Measurements from ENCODE around the gene ITCH.
A peak's percentile ranks its signal among the peaks of the same experiment; 100 is the strongest.
"Not testable (repeated sequence)": the region's sequence is repeated elsewhere in the genome, so short reads cannot be mapped to it uniquely, and the experiment has no call there.

ITCH gene

DNA sequence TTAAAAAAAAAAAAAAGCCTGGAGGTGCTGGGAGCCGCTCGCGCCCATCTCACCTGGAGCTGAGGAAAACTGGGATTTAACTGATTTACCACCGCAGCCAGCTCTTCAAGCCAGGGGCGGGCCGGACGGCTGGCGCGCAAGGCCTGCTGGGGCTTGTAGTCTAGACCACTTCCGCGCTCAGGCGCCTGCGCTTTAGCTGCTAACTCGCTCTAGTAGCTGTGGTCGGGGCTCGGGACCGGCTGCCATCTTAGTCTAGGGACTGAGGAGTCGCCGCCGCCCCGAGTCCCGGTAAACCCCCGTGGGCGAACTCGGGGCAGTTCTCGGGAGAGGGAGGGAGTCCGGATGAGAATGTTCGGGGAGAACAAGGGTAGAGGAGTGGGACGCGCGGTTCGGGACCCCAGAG lies at the start of gene ITCH:
Gene ITCH, plus strand, starts transcription at position 212 of the 403 bp plus-strand sequence. CDS start 30,539 bp downstream, outside the sequence.
- Histone ChIP-seq H3K4me3 (peak within 1 kb of the TSS; percentile 92), H3K9me3 (no peaks in the 10 kb centered on the region), H4K20me1 (peaks cover 45% of the 10 kb centered on the region), H3K36me3 (peaks cover 16% of the 10 kb centered on the region; the same call in 1 of the 2 replicates), H3K27me3 (no peaks in the 10 kb centered on the region), H3K9ac (peak within 1 kb of the TSS; percentile 97), H3K4me1 (peaks cover 44% of the 10 kb centered on the region), H3K27ac (peak within 1 kb of the TSS; percentile 95), H3K4me2 (peak within 1 kb of the TSS; percentile 82)
- TF ChIP-seq Cebpa-rat (IDR thresholded peaks at IDR 0.05): no peak

GRCh38 chr20:34315236-34315635 lies 47.8 kb upstream of the ITCH start:
- H3K4me1 ChIP-seq: peaks cover 12% of the 10 kb centered on the region
- H3K27me3 ChIP-seq: peaks cover 24% of the 10 kb centered on the region
- no peaks in the 10 kb centered on the region for H4K20me1 ChIP-seq
- H3K9me3 ChIP-seq: no peaks in the 10 kb centered on the region
- no peak for TF ChIP-seq Cebpa-rat (IDR thresholded peaks at IDR 0.05)
- no peak overlapping the region for H3K4me3 ChIP-seq
- no peaks in the 10 kb centered on the region for H3K36me3 ChIP-seq
- H3K9ac ChIP-seq: no peak overlapping the region
- H3K4me2 ChIP-seq: no peak overlapping the region
- no peak overlapping the region for H3K27ac ChIP-seq

- no peaks in the 10 kb centered on the region for H3K9me3 ChIP-seq
- no peak overlapping the region for H3K4me3 ChIP-seq
- no peak overlapping the region for H3K27ac ChIP-seq
- no peaks in the 10 kb centered on the region for H3K36me3 ChIP-seq
- TF ChIP-seq Cebpa-rat (IDR thresholded peaks at IDR 0.05): no peak
- H3K4me1 ChIP-seq: peaks cover 12% of the 10 kb centered on the region
- H3K4me2 ChIP-seq: no peak overlapping the region
- no peaks in the 10 kb centered on the region for H4K20me1 ChIP-seq
- peaks cover 13% of the 10 kb centered on the region for H3K27me3 ChIP-seq
- no peak overlapping the region for H3K9ac ChIP-seq
Observed at GRCh38 chr20:34316196-34316814, 46.8 kb upstream of the ITCH start.

- no peaks in the 10 kb centered on the region for H3K36me3 ChIP-seq
- no peaks in the 10 kb centered on the region for H4K20me1 ChIP-seq
- no peak overlapping the region for H3K27ac ChIP-seq
- TF ChIP-seq Cebpa-rat (IDR thresholded peaks at IDR 0.05): no peak
- H3K27me3 ChIP-seq: no peaks in the 10 kb centered on the region
- H3K9me3 ChIP-seq: no peaks in the 10 kb centered on the region
- peak overlapping the region; percentile 20 for H3K4me2 ChIP-seq
- peaks cover 14% of the 10 kb centered on the region for H3K4me1 ChIP-seq
- H3K4me3 ChIP-seq: no peak overlapping the region
- H3K9ac ChIP-seq: no peak overlapping the region
Observed at GRCh38 chr20:34318609-34319443, 44.2 kb upstream of the ITCH start.

DNA sequence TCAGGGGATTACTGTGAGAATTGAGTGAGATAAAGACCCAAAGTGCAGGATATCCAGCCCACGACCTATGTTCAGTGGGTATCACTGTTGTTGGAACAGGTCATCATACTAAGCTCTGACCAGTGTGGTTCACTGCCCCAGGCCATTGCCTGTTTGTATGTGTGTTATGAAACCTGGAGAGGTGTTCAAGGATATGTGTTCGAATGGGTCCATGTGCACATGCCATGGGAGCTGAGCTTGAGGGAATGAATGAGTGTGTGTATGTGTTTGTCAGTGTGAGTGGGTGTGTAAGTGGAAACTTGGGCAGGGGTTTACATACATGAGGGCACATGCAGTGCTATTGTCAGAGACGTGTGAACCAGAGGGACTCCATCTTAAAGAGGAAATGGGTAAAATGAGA lies 42.2 kb upstream of the ITCH start:
- no peaks in the 10 kb centered on the region for H3K36me3 ChIP-seq
- H3K4me2 ChIP-seq: no peak overlapping the region
- H3K9me3 ChIP-seq: no peaks in the 10 kb centered on the region
- H3K27me3 ChIP-seq: no peaks in the 10 kb centered on the region
- no peak overlapping the region for H3K27ac ChIP-seq
- H3K9ac ChIP-seq: no peak overlapping the region
- no peak for TF ChIP-seq Cebpa-rat (IDR thresholded peaks at IDR 0.05)
- H4K20me1 ChIP-seq: no peaks in the 10 kb centered on the region
- peaks cover 14% of the 10 kb centered on the region for H3K4me1 ChIP-seq
- H3K4me3 ChIP-seq: no peak overlapping the region

- H3K4me1 ChIP-seq: peaks cover 14% of the 10 kb centered on the region
- no peaks in the 10 kb centered on the region for H3K27me3 ChIP-seq
- H3K9ac ChIP-seq: no peak overlapping the region
- no peak overlapping the region for H3K4me3 ChIP-seq
- no peak for TF ChIP-seq Cebpa-rat (IDR thresholded peaks at IDR 0.05)
- H3K36me3 ChIP-seq: no peaks in the 10 kb centered on the region
- no peaks in the 10 kb centered on the region for H4K20me1 ChIP-seq
- no peak overlapping the region for H3K4me2 ChIP-seq
- H3K27ac ChIP-seq: no peak overlapping the region
- H3K9me3 ChIP-seq: peaks cover 5% of the 10 kb centered on the region; the same call in 1 of the 2 replicates
Observed at GRCh38 chr20:34322267-34323105, 40.6 kb upstream of the ITCH start.

GRCh38 chr20:34324541-34324940 lies 38.5 kb upstream of the ITCH start:
- Histone ChIP-seq H3K27ac (no peak overlapping the region), H3K36me3 (no peaks in the 10 kb centered on the region), H3K4me1 (peaks cover 7% of the 10 kb centered on the region; the same call in 1 of the 2 replicates), H3K9ac (no peak overlapping the region), H3K27me3 (no peaks in the 10 kb centered on the region), H3K9me3 (peaks cover 5% of the 10 kb centered on the region; the same call in 1 of the 2 replicates), H3K4me2 (no peak overlapping the region), H3K4me3 (no peak overlapping the region), H4K20me1 (no peaks in the 10 kb centered on the region)
- TF ChIP-seq Cebpa-rat (IDR thresholded peaks at IDR 0.05): no peak

- not testable (repeated sequence) for H3K36me3 ChIP-seq, H3K9ac ChIP-seq, H3K4me2 ChIP-seq, H3K4me1 ChIP-seq, H4K20me1 ChIP-seq, H3K9me3 ChIP-seq, H3K27ac ChIP-seq, H3K4me3 ChIP-seq, H3K27me3 ChIP-seq
Observed at GRCh38 chr20:34328207-34328606, 34.9 kb upstream of the ITCH start.

- H3K9me3 ChIP-seq: peaks cover 5% of the 10 kb centered on the region; the same call in 1 of the 2 replicates
- no peaks in the 10 kb centered on the region for H3K36me3 ChIP-seq
- no peak overlapping the region for H3K4me2 ChIP-seq
- TF ChIP-seq Cebpa-rat (IDR thresholded peaks at IDR 0.05): no peak
- no peak overlapping the region for H3K9ac ChIP-seq
- no peaks in the 10 kb centered on the region for H3K27me3 ChIP-seq
- no peak overlapping the region for H3K27ac ChIP-seq
- no peaks in the 10 kb centered on the region for H3K4me1 ChIP-seq
- H4K20me1 ChIP-seq: no peaks in the 10 kb centered on the region
- no peak overlapping the region for H3K4me3 ChIP-seq
Observed at GRCh38 chr20:34328928-34329677, 34.0 kb upstream of the ITCH start.

- H3K27me3 ChIP-seq, H3K4me3 ChIP-seq, H4K20me1 ChIP-seq, H3K9me3 ChIP-seq, H3K4me2 ChIP-seq, H3K36me3 ChIP-seq, H3K27ac ChIP-seq, H3K9ac ChIP-seq: not testable (repeated sequence)
- peaks cover 12% of the 10 kb centered on the region; the same call in 1 of the 2 replicates for H3K4me1 ChIP-seq
Observed at GRCh38 chr20:34330861-34331544, 32.1 kb upstream of the ITCH start.

Measured in BLaER1 (cell line).